Heart right ventricle (tissue), 16 donors: ENCODE measurements around the gene MTX2. TPM values are rescaled to one million over a fixed set of nuclear protein-coding genes. Genes with fewer than 3 reads are reported as not detected.

Experiments
- ATAC-seq, 8 donors: fragments of 200-7000 bp; cut with Tn5 transposase; one replicate each; pipeline ENCODE4 v1.9.1; 2020; ENCODE audit warnings: mild to moderate bottlenecking in 8 of 8, moderate library complexity in 8 of 8, moderate number of reproducible peaks in 1 of 8
- DNase-seq, 2 donors: peaks; one replicate each; pipeline ENCODE4 v3.0.0-alpha.2; 2020
- H3K27ac ChIP-seq, 10 donors: fragments of 200-600 bp; sonication (generic) in 2 of 10; one replicate each; pipeline versions ENCODE4 v1.5.0 to v1.8.0; 2020 to 2022; ENCODE audit warnings: mild to moderate bottlenecking in 3 of 10
- H3K27me3 ChIP-seq, 7 donors: fragments of 200-600 bp; one replicate each; pipeline ENCODE4 v1.8.0; 2021 to 2022; ENCODE audit warnings: mild to moderate bottlenecking in 2 of 7
- H3K36me3 ChIP-seq, 9 donors: fragments of 200-600 bp; sonication (generic) in 1 of 9; one replicate each; pipeline versions ENCODE4 v1.5.0 to v1.8.0; 2020 to 2022; ENCODE audit warnings: mild to moderate bottlenecking in 2 of 9
- H3K4me1 ChIP-seq, 9 donors: fragments of 200-600 bp; sonication (generic) in 1 of 9; one replicate each; pipeline versions ENCODE4 v1.5.0 to v1.8.0; 2020 to 2022; ENCODE audit warnings: mild to moderate bottlenecking in 4 of 9
- H3K4me3 ChIP-seq, 10 donors: fragments of 200-600 bp; sonication (generic) in 2 of 10; one replicate each; pipeline versions ENCODE4 v1.5.0 to v1.8.0; 2020 to 2022; ENCODE audit warnings: mild to moderate bottlenecking in 7 of 10, moderate library complexity in 2 of 10
- H3K9me3 ChIP-seq, 11 donors: fragments of 200-600 bp in 10 of 11; sonication (generic) in 2 of 11; one replicate each; pipeline versions ENCODE4 v1.5.0 to v1.8.0; 2013 to 2022; ENCODE audit warnings: mild to moderate bottlenecking in 2 of 11, control low read depth in 1 of 11, moderate library complexity in 1 of 11
- CTCF ChIP-seq, 9 donors: fragments of 200-600 bp; sonication (generic) in 2 of 9; IDR thresholded peaks; one replicate each; pipeline versions ENCODE4 v1.5.0 to v1.8.0; 2021 to 2022; ENCODE audit warnings: antibody characterized with exemption in 9 of 9, mild to moderate bottlenecking in 5 of 9, moderate library complexity in 1 of 9
- WGBS, 2 donors: extraction: QIAGEN DNeasy Blood & Tissue Kit; methylation state at CpG; one replicate each; pipeline ENCODE4 v1.1.7; 2013; ENCODE audit warnings: inconsistent platforms in 1 of 2; 5-methylcytosine and 5-hydroxymethylcytosine counted together
- intact Hi-C, 10 donors: fragments of 100-400 bp; cut with DNase I; formaldehyde crosslinking; loops; one replicate each; pipeline versions ENCODE4 v1.11.1 to v1.14.2; 2022
- polyA plus RNA-seq, 2 donors: library from polyadenylated mRNA; stranded (reverse); fragments of 200-250 nt; gene quantifications; one replicate each; pipeline ENCODE4 v1.2.3, GENCODE V29; 2013
- total RNA-seq, 10 donors: library from RNA; stranded (reverse); fragmentation: NEBNext Ultra II Directional in 3 of 10; extraction: Animal tissue kit (Norgen Biotek cat#: 25700) in 3 of 10; gene quantifications; one replicate each; pipeline versions ENCODE4 v1.2.1 to v1.2.4, GENCODE V29; 2021 to 2023
- donor health status: Arrhythmogenic right ventricular cardiomyopathy.
- donor health status: ischemic (EF 13 %, LVEDD 7.1; RV severe dilation, severe dysfunction).
- donor health status: healthy with polysubstance abuse.
- donor health status: DM: no; HTN: yes; CAD: no.
- donor health status: DM: no; HTN: no; CAD: no.
- donor health status: ischemic (EF 25% LVEDD 6.9; RV normal size, moderate dysfunction).
- donor health status: ischemic (EF 25% LVEDD 5.7; RV mildly dilated, moderate dysfunction).
- donor health status: healthy.
- donor health status: DM: yes; HTN: yes; CAD: no.
- donor health status: Ischemic cardiomyopathy.
- donor health status: ischemic (EF 35%, LVEDD 5.7; RV mildly dilated, moderate dysfunction).
- donor health status: nonischemic (EF 11% LVEDD 7.7; RV severe dilation, severe dysfunction).
- donor health status: DM: yes; HTN: yes; CAD: no.
- donor health status: PGD.
- donor health status: ischemic (EF 29% LVEDD 5.4; RV normal size, mild dysfunction).
- donor health status: nonischemic (EF 23%, LVEDD 6.1; RV moderate dilation, normal function).

Gene MTX2
- total and polyA plus RNA-seq, 12 donors, result 37.3 to 65.2 (median 48.8) TPM

- Histone ChIP-seq H3K27me3 (no peaks in the 10 kb centered on the region), H3K36me3 (peaks cover 0 to 64% (median 11%) of the 10 kb centered on the region in 9 donors), H3K4me3 (no peak overlapping the region), H3K27ac (no peak overlapping the region), H3K9me3 (no peaks in the 10 kb centered on the region), H3K4me1 (peaks cover 0 to 10% (median 0%) of the 10 kb centered on the region in 9 donors)
- TF ChIP-seq CTCF (IDR thresholded peaks at IDR 0.05), result no peak
- ATAC-seq (no peak), DNase-seq (no peak)
- intact Hi-C loops, result no loop called here
- WGBS, 2 donors, result 97 to 100% methylated on average over 1 of the region's 1 CpG
Measured at GRCh38 chr2:176334729-176335128, 65.5 kb downstream of the MTX2 start.

GRCh38 chr2:176338395-176338794 lies 69.2 kb downstream of the MTX2 start:
- WGBS, 2 donors, result 75 to 81% methylated on average over 3 of the region's 3 CpGs
- TF ChIP-seq CTCF (IDR thresholded peaks at IDR 0.05), result no peak
- ATAC-seq (no peak), DNase-seq (no peak)
- no peaks in the 10 kb centered on the region for H3K27me3 ChIP-seq
- H3K27ac ChIP-seq, result no peak overlapping the region
- H3K36me3 ChIP-seq, result peaks cover 0 to 41% (median 11%) of the 10 kb centered on the region in 9 donors
- H3K4me1 ChIP-seq, result no peaks in the 10 kb centered on the region
- H3K4me3 ChIP-seq, result no peak overlapping the region
- intact Hi-C loops, result no loop called here
- no peaks in the 10 kb centered on the region for H3K9me3 ChIP-seq

GRCh38 chr2:176339208-176339607 lies 70.0 kb downstream of the MTX2 start:
- ATAC-seq (no peak), DNase-seq (no peak)
- Histone ChIP-seq H3K27me3 (no peaks in the 10 kb centered on the region), H3K4me3 (no peak overlapping the region), H3K27ac (no peak overlapping the region), H3K4me1 (no peaks in the 10 kb centered on the region), H3K36me3 (peaks cover 0 to 35% (median 11%) of the 10 kb centered on the region in 9 donors), H3K9me3 (no peaks in the 10 kb centered on the region)
- 98 to 100% methylated on average over 1 of the region's 1 CpG for WGBS, 2 donors
- intact Hi-C loops, result no loop called here
- no peak for TF ChIP-seq CTCF (IDR thresholded peaks at IDR 0.05)

- no peak for ATAC-seq
- Histone ChIP-seq H3K9me3 (no peaks in the 10 kb centered on the region), H3K4me1 (no peaks in the 10 kb centered on the region), H3K27me3 (no peaks in the 10 kb centered on the region), H3K4me3 (no peak overlapping the region), H3K27ac (no peak overlapping the region), H3K36me3 (no peaks in the 10 kb centered on the region)
- no peak for DNase-seq
- intact Hi-C loops, result no loop called here
- TF ChIP-seq CTCF (IDR thresholded peaks at IDR 0.05), result no peak
- WGBS, 2 donors, result 72 to 80% methylated on average over 4 of the region's 4 CpGs
Measured at GRCh38 chr2:176356251-176356650, 87.0 kb downstream of the MTX2 start.
